HL-60/S4 treated with phorbol 12-myristate 13-acetate at 8.2 ng/mL for 4 days and 3 days (cell line): Measurements from ENCODE around the gene CBLL2.
"Not testable (repeated sequence)": the region's sequence is repeated elsewhere in the genome, so short reads cannot be mapped to it uniquely, and the experiment has no call there.

Experiments used
- in situ Hi-C: fragments of 300-500 bp; cut with MboI; formaldehyde crosslinking; loops from 2 replicates; pipeline ENCODE4 v1.15.0; 2022; ENCODE audit warnings: low sequenced_read_pairs

Gene CBLL2

GRCh38 chrX:22272613-22273012, at the start of gene CBLL2:
Gene CBLL2 (plus strand): TSS chrX:22272913. CDS start chrX:22272992, 79 bp downstream.
- in situ Hi-C loops = no loop called here

DNA sequence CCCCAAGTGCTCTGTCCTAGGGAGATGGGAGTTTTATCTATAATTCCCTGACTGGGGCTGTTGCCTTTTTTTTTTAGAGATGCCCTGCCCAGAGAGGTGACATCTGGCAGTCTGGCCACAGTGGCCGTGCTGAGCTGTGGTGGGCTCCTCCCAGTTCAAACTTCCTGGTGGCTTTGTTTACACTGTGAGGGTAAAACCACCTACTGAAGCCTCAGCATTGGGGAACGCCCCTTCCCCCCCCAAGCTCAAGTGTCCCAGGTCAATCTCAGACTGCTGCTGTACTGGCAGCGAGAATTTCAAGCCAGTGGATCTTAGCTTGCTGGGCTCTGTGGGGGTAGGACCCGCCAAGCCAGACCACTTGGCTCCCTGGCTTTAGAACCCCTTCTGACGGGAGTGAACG, 38.3 kb upstream of the CBLL2 start:
- in situ Hi-C loops = no loop called here

GRCh38 chrX:22237479-22237878, 35.2 kb upstream of the CBLL2 start:
- in situ Hi-C loops = no loop called here

DNA sequence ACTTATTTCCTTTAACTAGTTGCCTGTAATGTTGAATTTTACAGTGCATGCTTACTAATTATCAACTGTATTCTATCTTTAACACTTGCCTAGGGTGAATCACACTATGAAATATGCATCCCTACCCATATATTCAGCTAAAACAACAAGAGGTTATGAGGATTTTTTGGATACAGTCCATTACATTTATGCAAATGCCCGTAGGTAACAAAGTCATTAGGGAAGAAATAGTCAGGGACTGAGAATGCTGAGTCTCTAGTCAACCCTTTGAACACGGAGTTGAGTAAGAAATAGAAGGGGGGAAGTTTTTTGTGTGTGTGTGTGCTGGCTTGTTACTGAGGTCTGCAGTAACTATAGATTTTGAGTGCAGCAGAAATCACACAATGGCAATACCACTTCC, 26.1 kb upstream of the CBLL2 start:
- in situ Hi-C loops = no loop called here

DNA sequence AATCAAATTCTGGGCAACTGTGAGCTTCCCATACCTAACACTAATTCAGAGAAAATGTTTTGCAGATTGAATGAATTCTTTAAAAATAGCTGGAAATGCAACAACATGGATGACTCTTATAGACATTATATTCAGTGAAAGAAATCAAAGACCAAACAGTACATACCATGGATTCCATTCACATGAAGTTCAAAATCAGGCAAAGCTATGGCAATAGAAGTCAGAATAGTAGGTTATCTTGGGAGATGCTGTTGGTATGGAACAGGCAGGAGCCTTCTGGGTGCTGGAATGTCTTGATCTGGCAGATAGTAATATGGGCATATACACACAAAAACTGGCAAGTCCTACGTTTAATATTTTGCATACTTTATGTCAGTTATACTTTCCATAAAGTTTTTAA, 25.5 kb upstream of the CBLL2 start:
- in situ Hi-C loops = no loop called here

- in situ Hi-C loops = no loop called here
These were observed 24.3 kb upstream of the CBLL2 start for GRCh38 chrX:22248401-22248800.

GRCh38 chrX:22249371-22249770, 23.3 kb upstream of the CBLL2 start:
- in situ Hi-C loops = no loop called here

GRCh38 chrX:22268706-22269105, 4.0 kb upstream of the CBLL2 start:
- in situ Hi-C loops = no loop called here

- in situ Hi-C loops = no loop called here
These were observed 1.1 kb downstream of the CBLL2 start for GRCh38 chrX:22273714-22274317.

- in situ Hi-C loops = no loop called here
These were observed 4.1 kb downstream of the CBLL2 start for GRCh38 chrX:22276781-22277180.

GRCh38 chrX:22278375-22278774, 5.7 kb downstream of the CBLL2 start:
- in situ Hi-C loops = no loop called here

DNA sequence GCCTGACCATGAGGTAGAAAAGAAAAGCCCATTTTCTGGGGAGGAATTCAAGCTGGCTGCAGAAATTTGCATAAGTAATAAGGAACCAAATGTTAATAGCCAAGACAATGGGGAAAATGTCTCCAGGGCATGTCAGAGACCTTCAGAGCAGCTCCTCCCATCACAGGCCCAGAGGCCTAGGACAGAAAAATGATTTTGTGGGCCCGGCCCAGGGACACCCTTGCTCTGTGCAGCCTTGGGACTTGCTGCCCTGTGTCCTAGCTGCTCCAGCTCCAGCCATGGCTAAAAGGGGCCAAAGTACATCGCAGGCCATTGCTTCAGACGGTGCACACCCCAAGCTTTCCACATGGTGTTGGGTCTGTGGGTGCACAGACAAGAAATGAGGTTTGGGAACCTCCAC, 16.5 kb downstream of the CBLL2 start:
- in situ Hi-C loops = not testable (repeated sequence)

DNA sequence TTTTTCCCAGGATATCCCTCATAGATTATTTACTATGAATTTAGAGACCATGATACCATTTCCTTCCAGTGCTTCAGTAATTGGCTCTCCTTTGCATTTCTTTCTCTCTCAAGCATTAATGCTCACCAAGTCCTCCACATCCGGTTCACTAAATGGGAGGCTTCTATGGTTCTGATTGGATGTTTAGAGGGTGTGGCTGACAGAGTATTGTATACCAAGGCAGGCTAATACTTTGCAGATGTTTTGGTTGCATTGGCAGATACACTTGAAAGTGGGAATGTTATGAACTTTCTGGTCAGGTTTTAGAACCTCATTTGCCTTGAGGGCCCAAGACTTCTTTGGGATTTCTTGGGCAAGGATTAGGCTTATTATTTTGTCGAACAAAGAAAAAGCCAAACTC, 24.2 kb downstream of the CBLL2 start:
- in situ Hi-C loops = no loop called here

- in situ Hi-C loops = no loop called here
These were observed 27.4 kb downstream of the CBLL2 start for GRCh38 chrX:22300130-22300529.

DNA sequence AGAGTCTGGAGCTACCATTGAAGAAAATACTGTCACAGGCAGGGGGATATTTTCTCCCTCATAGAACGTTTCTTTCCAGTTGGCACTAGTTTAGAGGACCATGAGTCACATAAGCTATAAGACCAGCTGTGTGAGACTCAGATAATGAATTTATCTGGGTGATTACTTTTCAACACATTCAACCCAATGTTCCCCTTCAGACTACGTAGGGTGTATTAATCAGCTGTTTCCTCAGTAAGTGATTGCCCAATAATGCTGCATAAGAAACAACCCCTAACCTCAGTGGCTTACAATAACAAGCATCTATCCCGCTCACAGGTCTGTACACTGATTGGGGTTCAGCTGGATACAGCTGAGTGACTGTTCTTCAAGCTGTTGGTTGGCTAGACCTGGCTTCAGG, 38.1 kb downstream of the CBLL2 start:
- in situ Hi-C loops = no loop called here

DNA sequence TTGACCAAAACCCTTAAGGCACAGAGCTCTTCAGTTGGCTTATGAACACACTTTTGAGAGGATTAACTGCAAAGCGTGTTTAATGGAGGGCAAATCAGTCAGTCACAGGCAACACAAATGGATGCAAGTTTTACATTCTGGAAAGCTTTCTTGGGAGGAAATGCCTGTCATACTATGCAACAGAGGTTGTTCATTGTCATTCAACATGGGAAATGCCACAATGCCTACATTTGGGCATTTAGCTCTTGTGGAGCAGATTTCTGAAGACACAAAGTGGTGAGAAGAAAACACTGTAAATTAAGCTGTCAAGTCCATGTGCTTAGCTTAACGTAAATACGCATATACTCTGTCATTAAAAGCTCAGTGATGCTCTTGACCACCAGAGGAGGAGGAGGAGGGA, 41.1 kb downstream of the CBLL2 start:
- in situ Hi-C loops = no loop called here

DNA sequence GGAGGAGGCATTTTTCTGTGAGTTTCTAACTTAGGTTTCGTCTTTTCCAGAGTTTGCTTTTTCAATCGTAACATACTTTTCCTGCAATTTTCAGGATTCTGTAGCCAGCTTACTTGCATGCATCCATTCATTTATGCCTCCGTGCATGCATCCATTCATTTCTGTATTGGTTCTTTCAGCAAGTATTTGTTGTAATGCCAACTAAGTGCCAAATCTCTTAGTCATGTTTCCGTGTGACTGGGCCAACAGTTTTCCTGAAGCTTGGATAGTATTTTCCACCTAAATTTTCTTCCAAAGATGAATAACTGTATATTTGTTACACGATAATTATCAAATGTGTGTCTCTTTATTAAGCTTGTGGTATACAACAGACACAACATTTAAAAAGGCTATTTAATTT, 41.5 kb downstream of the CBLL2 start:
- in situ Hi-C loops = no loop called here

- in situ Hi-C loops = no loop called here
These were observed 42.0 kb downstream of the CBLL2 start for GRCh38 chrX:22314692-22315091.

- in situ Hi-C loops = no loop called here
These were observed 42.4 kb downstream of the CBLL2 start for GRCh38 chrX:22315151-22315550.

DNA sequence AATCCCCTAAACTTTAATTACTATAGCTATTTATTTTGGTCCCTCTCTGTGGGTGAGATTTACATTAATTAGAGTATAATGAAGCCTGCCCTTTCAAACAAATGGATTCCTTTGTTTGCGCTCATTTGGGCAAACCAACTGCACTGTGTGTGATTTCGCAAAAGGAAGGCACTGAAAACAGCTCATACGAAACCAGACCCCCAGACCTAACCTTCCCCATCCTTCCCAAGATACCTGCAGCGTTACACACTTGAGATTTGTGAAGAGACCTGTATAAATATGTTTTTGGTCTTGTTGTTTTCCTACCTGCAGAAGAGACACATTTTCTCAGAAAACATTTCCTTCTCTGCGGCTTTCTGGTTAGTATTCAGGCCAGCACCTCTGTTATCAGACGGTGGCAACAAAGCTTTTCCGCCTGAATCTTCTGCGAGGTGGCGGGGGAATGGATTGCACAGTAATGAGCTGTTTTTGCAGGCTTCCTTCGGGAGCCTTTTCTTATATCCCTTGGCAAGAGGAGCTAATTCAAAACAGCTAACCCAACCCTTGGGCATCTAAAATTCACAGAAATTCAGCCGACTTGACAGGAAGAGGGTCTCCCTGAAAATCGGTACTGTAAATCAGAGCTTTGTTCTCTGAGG, 47.6 kb downstream of the CBLL2 start:
- in situ Hi-C loops = no loop called here

GRCh38 chrX:22323541-22323940, 50.8 kb downstream of the CBLL2 start:
- in situ Hi-C loops = no loop called here
